TTC549 (cell line): ENCODE measurements around the gene ANO4.
"Not testable (repeated sequence)": the region's sequence is repeated elsewhere in the genome, so short reads cannot be mapped to it uniquely, and the experiment has no call there.

Experiments used
- FAIRE-seq: peaks from 2 replicates; lab custom pipeline; 2012; peaks lifted over from hg19 to GRCh38; lab: Jason Lieb, UNC

Gene ANO4

DNA sequence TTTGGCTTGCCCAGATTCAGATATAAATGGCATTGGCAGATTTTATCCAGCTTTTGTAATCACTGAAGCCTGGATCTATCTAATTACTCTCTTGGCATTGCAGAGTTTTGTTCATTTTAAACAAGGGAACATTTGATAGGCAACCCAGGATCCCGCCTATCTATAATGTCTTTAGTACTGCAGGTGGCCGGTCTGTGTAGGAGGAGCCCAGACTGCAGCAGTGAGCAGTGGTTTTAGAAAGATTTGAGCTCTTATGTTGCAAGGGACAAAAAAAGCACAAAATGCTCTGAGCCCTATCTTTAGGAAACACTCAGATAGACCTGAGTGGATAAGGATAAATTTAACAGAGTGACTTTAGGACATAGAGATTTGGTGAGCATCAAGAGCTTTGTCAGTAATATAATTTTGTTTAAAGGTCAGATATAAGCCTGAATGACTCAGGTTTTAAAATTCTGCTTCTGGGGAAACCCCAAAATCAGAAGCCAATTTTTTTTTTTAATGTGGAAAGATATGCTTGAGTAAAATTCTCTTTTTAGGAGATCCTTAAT, 250.0 kb downstream of the ANO4 start:
- FAIRE-seq, result no peak

DNA sequence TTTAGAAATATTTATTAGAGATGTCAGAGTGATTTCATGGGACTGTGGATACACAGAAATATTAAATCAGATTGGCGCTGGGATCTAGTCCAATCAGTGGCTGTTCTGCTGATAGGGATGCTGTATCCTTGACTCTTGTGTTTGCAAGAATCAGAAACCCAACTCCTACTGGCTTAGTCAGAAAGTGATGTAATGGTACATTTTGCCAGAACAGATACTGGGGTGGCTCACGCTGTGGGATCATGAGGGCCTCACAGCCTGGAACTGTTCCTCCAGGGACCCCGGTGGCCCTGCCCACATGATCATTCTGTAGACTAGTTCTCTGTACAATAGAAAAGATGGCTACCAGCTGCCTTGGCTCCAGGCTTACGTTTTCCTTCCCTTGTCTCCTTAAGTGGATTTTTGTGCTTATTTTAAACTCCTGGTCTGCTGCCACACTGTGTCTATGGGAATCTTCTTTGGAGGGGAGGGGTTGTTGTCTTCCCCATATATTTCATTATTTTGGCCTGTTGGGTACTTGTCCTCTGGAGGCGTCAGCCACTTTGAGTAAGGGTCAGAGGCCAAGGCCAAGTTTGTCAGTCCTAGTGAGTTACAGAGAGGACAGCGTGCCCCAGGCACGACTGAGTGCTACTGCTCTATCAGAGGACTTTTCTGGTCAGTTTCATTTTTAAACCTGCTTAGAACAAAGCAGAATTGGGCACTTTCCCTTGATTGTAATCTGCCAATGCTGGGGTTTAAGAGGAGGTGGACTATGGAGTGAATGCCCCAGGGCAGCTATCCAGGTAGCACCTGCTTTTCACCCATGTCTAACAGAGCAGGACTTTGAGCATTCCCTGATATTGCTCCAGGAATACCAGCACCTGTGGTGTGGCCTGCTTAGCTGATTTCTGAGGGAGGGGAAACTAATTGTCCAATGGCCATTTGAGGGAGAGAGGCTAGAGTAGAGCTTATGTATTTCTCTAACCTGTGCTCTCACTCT, 251.2 kb downstream of the ANO4 start:
- FAIRE-seq, result no peak

DNA sequence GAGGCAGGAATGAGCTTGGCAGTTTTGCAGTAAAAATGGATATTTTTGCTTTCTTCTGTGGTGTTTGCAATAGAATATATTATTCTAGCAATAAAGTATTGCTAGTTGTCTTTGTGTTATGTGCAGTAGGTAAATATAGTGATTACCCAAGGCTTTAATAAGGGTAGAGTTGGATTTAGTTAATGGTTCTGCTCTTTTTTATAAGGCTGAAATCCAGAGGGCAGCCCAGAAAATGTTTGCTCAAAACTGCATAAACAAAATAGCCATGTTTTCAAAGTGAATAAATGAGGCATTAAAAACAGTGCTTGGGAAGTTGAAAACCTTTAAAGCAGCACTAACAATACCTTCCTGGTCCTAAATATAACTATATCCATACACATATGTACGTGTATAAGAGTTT, 253.1 kb downstream of the ANO4 start:
- FAIRE-seq, result no peak

DNA sequence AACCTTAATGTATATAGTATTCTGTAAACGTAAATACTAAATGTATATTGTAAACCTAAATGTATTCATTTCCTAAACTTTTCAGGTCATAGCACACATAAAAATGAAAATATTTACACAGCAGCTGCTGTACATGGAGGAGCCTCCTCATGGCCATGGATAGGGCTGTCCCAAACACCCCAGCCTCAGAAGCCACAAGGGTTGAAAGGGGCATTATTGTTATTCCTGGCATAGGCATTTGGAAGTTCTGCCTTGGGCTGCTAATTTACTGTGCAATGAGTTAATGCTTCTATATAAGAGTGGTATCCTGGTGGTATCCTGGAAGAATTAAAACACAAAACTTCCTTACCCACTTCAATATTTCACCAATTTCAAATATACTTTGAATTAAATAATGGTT, 256.1 kb downstream of the ANO4 start:
- FAIRE-seq, result no peak

DNA sequence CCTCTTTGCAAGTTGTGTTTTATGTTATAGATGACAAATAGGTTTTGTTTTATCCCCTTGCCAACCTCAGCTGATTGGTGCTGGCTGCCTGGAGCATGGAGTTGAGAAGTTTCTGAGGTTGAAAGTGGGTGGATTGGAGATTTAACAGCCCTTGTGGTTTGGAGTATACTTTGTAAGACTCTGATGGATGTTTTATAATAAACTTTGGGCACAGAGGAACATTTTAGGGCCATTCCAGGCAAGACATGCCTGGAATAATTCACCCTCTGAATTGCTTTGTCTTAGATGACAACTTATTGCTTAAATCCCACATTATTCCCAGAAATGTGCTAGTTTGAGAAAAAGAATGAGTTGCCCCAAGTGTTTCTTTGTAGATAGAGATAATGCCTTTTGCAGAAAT, 256.6 kb downstream of the ANO4 start:
- FAIRE-seq, result no peak

DNA sequence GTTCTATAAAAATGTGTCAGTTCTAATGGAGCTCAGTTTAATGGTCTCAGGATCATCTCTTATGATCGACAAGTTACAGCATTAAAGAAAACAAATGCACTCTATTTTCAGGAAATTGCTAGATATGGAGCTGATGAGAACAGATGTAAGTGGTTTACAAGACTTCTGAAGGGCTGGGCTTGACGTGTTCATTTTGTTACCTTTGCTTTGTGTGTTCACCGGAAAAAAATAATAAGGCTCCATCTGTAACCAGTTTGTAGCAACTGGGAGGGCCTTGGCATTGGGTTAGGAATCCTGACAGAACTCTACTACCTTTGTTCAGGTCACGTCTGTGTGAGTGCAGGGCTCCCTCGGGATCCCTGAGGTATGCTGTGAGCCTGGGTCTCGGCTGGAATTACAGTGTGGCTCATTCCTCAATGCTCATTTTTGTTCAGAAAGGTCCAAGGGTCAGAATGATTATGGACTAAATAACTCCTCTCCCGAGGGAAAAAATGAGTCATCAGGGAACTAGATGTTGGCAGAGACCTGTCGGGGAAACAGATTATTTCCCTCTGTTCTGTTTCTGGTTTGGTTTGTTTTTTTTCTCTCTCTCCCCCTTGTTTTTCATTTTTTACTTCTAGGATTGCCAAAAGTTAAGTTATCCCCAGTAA, 257.4 kb downstream of the ANO4 start:
- FAIRE-seq, result no peak

DNA sequence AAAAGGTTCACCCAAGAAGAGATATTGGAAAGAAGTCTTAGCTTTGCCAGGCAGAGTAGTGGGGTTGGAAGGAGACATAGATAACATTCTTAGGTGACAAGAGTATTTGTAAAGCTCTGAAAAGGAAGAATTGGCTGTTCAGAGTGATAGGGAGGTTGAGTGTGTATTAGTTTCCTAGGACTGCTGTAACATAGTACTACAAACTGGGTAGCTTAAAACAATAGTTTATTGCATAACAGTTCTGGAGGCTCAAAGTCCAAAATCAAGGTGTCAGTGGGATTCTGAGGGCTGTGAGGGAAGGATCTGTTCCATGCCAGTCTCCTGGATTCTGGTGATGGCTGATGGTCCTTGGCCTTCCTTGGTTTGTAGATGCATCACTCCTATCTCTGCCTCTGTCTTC, 258.6 kb downstream of the ANO4 start:
- FAIRE-seq, result no peak

DNA sequence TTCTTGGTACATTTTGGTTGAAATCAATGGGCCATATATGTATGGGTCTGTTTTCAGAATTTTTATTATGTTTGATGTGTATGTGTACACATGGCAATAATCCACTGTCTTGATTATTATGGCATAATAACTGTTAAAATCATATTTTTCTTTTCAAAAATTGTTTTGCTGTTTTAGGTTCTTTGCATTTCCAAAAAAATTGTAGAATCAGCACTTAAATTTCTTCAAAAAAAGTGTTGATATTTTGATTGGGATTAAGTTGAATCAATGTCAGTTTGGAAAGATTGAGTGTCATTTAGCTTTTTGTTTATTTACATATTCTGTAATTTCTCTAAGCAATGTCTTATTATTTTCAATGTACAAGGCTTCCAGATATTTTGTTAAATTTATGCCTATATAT, 261.4 kb downstream of the ANO4 start:
- FAIRE-seq, result no peak

DNA sequence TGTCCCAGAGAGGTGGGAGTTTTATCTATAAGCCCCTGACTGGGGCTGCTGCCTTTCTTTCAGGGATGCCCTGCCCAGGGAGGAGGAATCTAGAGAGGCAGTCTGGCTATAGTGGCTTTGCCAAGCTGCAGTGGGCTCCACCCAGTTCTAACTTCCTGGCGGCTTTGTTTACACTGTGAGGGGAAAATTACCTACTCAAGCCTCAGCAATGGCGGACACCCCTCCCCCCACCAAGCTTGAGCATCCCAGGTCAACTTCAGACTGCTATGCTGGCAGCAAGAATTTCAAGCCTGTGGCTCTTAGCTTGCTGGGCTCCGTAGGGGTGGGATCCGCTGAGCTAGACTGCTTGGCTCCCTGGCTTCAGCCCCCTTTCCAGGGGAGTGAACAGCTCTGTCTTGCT, 267.9 kb downstream of the ANO4 start:
- FAIRE-seq, result not testable (repeated sequence)

DNA sequence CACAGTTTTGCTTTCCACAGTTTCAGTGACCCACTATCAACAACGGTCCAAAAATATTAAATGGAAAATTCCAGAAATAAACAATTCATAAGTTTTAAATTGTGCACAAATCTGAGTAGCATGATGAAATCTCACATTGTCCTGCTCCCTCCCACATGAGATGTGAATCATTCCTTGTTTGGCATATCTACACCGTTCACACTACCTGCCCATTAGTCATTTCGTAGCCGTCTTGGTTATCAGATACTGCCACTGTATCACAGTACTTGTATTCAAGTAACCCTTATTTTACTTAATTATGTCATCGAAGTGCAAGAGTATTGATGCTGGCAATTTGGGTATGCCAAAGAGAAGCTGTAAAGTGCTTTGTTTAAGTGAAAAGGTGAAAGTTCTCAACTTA, 270.1 kb downstream of the ANO4 start:
- no peak for FAIRE-seq

DNA sequence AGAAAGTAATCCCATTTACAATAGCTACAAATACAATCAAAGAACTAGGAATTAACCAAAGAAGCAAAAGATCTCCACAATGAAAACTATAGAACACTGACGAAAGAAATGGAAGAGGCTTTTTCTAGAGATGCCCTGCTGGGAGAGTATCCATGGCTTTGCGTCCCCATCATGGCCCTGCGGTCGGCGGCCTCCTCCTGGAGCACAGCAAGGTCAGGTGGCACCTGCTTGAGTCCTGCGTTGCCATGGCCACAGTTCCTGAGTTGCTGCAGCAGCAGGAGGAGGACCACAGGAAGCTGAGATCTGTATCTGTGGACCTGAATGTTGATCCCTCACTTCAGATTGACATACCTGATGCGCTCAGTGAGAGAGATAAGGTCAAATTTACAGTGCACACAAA, 271.9 kb downstream of the ANO4 start:
- no peak for FAIRE-seq

DNA sequence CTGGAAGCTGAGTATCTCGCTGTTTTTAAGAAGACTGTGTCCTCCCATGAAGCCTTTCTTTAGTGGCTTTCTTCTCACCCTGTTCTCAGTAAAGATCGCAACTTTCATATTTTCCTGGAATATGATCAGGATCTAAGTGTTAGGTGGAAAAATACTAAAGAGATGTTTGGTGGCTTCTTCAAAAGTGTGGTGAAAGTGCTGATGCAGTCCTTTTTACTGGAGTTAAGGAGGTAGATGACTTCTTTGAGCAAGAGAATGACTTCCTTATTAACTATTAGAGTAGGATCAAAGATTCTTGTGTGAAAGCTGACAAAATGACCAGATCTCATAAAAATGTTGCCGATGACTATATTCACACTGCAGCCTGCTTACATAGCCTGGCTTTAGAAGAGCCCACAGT, 273.8 kb downstream of the ANO4 start:
- FAIRE-seq, result no peak

DNA sequence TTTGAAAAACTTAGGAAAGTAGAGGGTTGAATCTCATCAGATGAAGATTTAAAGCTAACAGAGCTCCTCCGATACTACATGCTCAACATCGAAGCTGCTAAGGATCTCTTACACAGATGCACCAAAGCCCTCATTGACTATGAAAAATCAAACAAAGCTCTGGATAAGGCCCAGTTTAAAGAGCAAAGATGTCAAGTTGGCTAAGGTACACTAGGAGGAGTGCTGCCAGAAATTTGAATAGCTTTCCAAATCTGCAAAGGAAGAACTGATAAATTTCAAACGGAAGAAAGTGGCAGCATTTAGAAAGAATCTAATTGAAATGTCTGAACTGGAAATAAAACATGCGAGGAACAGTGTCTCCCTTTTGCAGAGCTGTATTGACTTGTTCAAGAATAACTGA, 274.3 kb downstream of the ANO4 start:
- FAIRE-seq, result no peak

DNA sequence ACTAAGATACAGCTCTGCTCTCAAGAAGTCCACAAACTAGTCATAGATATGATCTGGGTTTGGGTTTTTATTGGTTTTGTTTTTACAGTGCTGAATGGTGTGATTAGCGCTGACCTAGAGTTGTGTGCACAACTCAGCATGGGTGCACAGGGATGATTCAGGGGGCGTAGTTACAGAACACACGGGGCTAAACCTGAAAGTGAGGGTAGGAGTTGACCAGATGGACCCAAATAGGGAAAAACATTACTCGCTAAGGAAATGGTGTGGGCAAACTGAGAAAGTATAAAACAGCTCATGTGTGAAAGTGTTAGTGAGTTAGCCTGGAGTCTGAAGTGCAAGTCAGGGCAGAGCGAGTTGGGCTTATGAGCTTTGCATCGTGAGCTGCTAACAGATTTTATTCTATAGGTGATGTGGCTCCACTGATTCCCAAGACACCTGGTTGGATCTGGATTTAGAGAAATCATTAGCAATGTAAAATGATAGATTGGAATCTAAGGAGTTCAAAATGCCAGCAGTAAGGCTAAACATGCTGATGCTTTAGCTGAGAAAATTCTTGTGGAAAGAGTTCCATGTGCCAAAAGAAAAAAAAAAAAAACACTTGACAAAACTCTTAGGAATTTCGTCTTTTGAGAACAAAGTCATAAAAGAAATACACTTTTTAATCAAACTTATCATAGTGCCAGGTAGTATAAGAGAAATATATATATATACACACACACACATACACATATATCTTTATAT, 280.5 kb downstream of the ANO4 start:
- no peak for FAIRE-seq

DNA sequence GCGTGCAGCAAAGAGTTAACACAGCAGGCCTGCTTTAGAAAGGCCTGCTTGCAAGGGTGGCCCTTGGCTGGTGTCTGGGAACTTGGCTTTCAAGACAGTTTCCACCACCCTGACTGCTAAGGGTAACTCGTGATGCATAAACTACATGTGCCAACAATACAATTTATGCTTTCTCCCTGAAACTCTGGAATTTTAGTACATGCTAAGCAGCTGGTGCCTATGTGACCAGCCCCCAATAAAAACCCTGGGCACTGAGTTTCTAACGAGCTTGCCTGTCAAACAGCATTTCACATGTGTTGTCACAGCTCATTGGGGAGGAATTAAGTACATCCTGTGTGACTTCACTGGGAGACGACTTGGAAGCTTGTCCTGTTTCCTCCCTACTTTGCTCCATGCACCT, 282.3 kb downstream of the ANO4 start:
- no peak for FAIRE-seq

DNA sequence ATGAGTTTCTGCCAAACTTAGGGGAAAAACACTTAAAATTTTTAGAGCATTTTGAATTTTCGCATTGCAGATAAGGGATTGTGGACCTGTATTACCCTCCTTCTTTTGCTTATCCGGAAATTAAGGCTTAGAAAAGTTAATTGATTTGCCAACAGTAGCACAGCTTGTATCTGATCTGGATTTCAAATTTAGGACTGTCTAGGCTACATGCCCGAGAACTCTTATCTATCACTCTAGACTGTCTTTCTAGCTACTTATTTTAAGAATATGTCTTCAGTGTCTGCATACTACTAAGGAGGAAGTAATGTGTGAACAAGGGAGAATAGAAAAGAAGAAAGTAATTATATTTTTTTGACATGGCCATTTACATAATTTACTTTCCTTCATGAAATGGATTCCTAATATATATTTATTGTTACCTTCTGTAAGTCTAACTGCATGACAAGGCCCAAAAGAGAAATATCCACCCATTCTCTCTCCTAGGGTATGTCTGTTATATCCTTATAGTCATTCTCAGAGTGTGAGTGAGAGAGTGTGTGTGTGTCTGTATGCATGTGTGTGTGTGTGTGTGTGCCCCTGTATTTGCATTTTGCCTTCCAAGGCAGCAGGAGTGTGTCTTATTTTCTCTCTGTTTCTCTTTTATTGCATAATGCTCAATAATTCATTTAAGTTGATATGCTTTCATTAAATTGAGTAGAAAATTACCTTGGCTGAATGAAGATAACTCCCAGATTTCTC, 283.4 kb downstream of the ANO4 start:
- no peak for FAIRE-seq

DNA sequence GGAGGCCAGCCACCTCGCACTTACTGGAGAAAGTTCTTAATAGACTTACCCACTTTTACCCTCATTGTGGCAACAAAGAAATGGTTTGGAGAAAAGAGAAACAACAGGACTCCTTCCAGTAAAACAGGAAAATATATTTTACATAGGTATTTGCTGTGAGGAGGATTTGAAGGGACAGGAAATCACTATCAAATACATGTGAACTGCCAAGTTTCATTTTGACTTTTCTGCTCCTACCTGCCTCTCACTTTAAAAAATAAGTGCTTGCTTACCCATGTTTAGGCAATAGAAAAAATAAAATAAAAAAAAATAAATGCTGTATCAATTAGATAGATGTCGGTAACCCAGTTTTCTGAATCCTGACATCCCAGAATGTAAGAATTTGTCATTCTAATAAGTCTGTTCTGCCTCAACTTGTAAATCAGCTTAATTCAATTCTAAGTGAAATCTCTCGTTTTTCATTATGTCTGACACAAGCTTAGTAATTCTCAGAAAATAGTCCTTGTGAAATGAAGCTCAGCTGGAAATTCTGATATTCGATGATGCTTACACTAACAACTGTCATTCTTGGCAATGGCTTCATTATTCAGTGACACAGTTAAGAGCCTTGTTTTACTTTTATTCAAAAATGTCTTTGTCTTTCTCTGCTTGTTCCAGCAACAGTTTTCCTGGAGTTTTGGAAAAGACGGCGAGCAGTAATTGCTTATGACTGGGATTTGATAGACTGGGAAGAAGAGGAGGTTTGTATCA, 284.1 kb downstream of the ANO4 start:
- no peak for FAIRE-seq

DNA sequence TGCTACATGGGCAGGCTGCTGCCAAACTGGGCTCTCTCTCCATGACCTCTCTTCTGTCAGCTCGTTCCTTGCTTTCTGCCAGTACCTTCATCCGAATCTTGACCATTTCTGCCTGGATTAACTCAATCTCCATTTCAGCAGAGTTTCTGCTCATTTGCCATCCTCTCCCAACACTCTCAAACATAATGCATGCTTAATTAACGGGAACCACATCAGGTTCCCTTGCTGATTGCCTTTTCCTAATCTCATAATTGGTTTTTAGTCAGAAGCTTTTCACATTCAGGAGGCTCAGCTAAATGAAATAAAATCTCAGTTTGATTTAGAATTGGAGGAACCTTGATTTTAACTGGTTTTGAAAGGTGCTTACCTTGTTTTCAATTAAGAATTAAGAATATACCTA, 288.1 kb downstream of the ANO4 start:
- no peak for FAIRE-seq

DNA sequence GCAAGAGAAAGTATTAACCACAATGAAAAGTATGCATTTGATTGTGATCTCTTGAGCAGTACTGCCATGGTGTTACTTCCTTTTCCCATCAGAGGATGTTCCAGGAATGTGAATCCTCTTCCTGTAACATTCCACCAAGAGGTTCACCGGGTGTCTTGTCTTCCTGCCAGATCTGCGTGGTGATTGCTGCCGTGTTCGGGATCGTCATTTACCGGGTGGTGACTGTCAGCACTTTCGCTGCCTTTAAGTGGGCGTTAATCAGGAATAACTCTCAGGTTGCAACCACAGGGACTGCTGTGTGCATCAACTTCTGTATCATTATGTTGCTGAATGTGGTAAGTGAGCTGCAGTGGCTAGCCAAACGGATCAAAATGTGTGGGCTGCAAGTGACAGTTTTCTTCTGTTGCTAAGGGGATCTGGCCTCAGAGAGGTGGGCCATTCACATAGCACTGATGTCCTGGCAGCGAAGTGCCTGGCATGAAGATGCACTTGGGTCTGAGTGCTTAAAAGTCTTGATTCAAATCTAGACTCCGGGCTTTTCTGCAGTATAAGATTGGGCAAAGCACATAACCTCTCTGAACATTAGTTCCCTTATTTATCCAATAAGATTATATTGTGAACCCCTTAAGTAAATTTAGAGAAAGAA, 292.0 kb downstream of the ANO4 start:
- FAIRE-seq, result no peak

DNA sequence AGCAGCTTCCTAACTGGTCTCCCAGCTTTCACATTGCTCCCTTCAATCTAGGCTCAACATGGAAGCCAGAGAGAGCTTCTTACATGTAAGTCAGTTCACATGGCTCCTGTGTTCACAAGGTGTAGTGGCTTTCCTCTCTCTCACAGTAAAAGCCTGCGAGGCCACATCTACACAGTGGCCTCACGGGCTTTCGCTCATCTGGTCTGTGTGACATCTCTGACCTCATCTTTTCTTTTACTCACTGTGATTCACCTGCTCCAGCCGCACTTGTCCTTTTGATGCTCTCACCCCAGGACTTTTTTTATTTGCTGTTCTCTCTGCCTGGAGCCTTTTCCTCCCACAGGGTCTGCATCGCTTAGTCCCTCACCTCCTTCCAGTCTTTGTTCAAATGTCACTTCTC, 293.3 kb downstream of the ANO4 start:
- FAIRE-seq, result no peak

DNA sequence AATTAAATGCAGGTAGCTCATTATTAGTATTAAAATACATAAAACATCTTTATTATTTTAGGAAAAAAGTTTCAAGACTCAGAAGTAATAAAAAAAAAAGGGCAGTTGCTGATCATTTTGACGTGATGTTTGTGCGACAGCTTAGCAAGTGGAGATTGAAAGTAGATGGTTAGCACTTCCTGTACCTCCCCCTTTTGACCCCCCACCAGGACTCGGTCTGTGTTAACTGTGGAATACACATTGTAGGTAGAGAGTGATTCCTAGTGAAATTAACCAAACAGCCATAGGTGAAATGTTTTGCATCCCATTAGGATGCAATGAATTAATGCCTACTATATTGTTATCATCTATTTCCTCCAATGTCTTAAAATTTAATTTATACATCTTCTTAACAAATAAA, 294.7 kb downstream of the ANO4 start:
- FAIRE-seq, result no peak
